Keratinocyte (primary cell): Measurements from ENCODE around the gene AKAP13.

Experiments used
- CTCF ChIP-seq, 3 experiments: IDR thresholded peaks in 1 of 3; conservative IDR thresholded peaks in 1 of 3; optimal IDR thresholded peaks in 1 of 3; 2 replicates in 2 of 3; 3 replicates in 1 of 3; pipeline versions ENCODE3 to v1.5.1; 2011; ENCODE audit warnings: low read length in 3 of 3, mild to moderate bottlenecking in 3 of 3, moderate library complexity in 2 of 3, control low read depth in 1 of 3, inconsistent platforms in 1 of 3; ENCODE audit not compliant: insufficient read depth in 2 of 3; ENCODE audit errors: extremely low read depth in 1 of 3
- EZH2 ChIP-seq: IDR thresholded peaks from one replicate; pipeline ENCODE4 v1.6.1; 2012; ENCODE audit warnings: inconsistent platforms, mild to moderate bottlenecking, low read length, moderate library complexity

GRCh38 chr15:85673326-85673725 is 292.9 kb downstream of the AKAP13 start:
- no peak for TF ChIP-seq CTCF (optimal IDR thresholded peaks at IDR 0.05 in 1 of 3, IDR thresholded peaks at IDR 0.05 in 1 of 3, conservative IDR thresholded peaks at IDR 0.05 in 1 of 3; ENCODE audit: extremely low read depth in 1 of 3, insufficient read depth in 2 of 3, low read length in 3 of 3)
- no peak for TF ChIP-seq EZH2
